Measurements from ENCODE around the gene TMEM60.
"Not testable (repeated sequence)": the region's sequence is repeated elsewhere in the genome, so short reads cannot be mapped to it uniquely, and the experiment has no call there.

The TMEM60 gene

GRCh38 chr7:77798394-77799077, at the start of gene TMEM60, which contains the start of gene PHTF2:
TMEM60 (minus strand) TSS chr7:77798434; CDS start chr7:77794373, 4,061 bp downstream.
PHTF2 (plus strand) TSS chr7:77798773.
- peak; percentile 100 for DNase-seq (ENCODE audit: low read depth)

- DNase-seq (ENCODE audit: low read depth) = no peak
Observed at GRCh38 chr7:77846317-77847092, 48.3 kb upstream of the TMEM60 start.

GRCh38 chr7:77843194-77843593, 45.0 kb upstream of the TMEM60 start:
- no peak for DNase-seq (ENCODE audit: low read depth)

- DNase-seq (ENCODE audit: low read depth) = no peak
Observed at GRCh38 chr7:77839919-77840318, 41.7 kb upstream of the TMEM60 start.

GRCh38 chr7:77838929-77839491, 40.8 kb upstream of the TMEM60 start:
- DNase-seq (ENCODE audit: low read depth) = no peak

GRCh38 chr7:77837966-77838365, 39.7 kb upstream of the TMEM60 start:
- DNase-seq (ENCODE audit: low read depth) = no peak

- no peak for DNase-seq (ENCODE audit: low read depth)
Observed at GRCh38 chr7:77837275-77837674, 39.0 kb upstream of the TMEM60 start.

GRCh38 chr7:77836425-77836824, 38.2 kb upstream of the TMEM60 start:
- not testable (repeated sequence) for DNase-seq (ENCODE audit: low read depth)

GRCh38 chr7:77833136-77833535, 34.9 kb upstream of the TMEM60 start:
- DNase-seq (ENCODE audit: low read depth) = no peak

GRCh38 chr7:77831953-77832352, 33.7 kb upstream of the TMEM60 start:
- DNase-seq (ENCODE audit: low read depth) = no peak

GRCh38 chr7:77831481-77831880, 33.2 kb upstream of the TMEM60 start:
- DNase-seq (ENCODE audit: low read depth) = no peak

- DNase-seq (ENCODE audit: low read depth) = no peak
Observed at GRCh38 chr7:77830649-77831355, 32.6 kb upstream of the TMEM60 start.

GRCh38 chr7:77827999-77828398, 29.8 kb upstream of the TMEM60 start:
- no peak for DNase-seq (ENCODE audit: low read depth)

- no peak for DNase-seq (ENCODE audit: low read depth)
Observed at GRCh38 chr7:77826300-77826699, 28.1 kb upstream of the TMEM60 start.

GRCh38 chr7:77825131-77825530, 26.9 kb upstream of the TMEM60 start:
- DNase-seq (ENCODE audit: low read depth) = no peak

GRCh38 chr7:77824636-77825035, 26.4 kb upstream of the TMEM60 start:
- DNase-seq (ENCODE audit: low read depth) = no peak

GRCh38 chr7:77823787-77824186, 25.6 kb upstream of the TMEM60 start:
- DNase-seq (ENCODE audit: low read depth) = no peak

- no peak for DNase-seq (ENCODE audit: low read depth)
Observed at GRCh38 chr7:77822269-77822668, 24.0 kb upstream of the TMEM60 start.

- no peak for DNase-seq (ENCODE audit: low read depth)
Observed at GRCh38 chr7:77820967-77821366, 22.7 kb upstream of the TMEM60 start.

- DNase-seq (ENCODE audit: low read depth) = no peak
Observed at GRCh38 chr7:77819021-77819420, 20.8 kb upstream of the TMEM60 start.

- no peak for DNase-seq (ENCODE audit: low read depth)
Observed at GRCh38 chr7:77813180-77813579, 14.9 kb upstream of the TMEM60 start.

GRCh38 chr7:77812290-77812685, 14.1 kb upstream of the TMEM60 start:
- no peak for DNase-seq (ENCODE audit: low read depth)

Measured in GM04504 (cell line).